HG03457 (cell line): ENCODE data around the gene SYNC.

ENCODE experiments used
- ATAC-seq: cut with Tn5 transposase; IDR thresholded peaks from one replicate; pipeline ENCODE4 v1.9.1; 2021; ENCODE audit warnings: moderate number of reproducible peaks; ENCODE audit not compliant: unreplicated experiment

The SYNC gene

GRCh38 chr1:32702599-32703478, at the start of gene SYNC:
TSS of gene SYNC (minus strand) at chr1:32702770. CDS start at chr1:32702660, 110 bp downstream.
- ATAC-seq, result no peak

GRCh38 chr1:32749771-32750170, 47.2 kb upstream of the SYNC start:
- no peak for ATAC-seq

- no peak for ATAC-seq
These were observed 46.8 kb upstream of the SYNC start for GRCh38 chr1:32749332-32749731.

- no peak for ATAC-seq
These were observed 46.4 kb upstream of the SYNC start for GRCh38 chr1:32748926-32749325.

- no peak for ATAC-seq
These were observed 45.8 kb upstream of the SYNC start for GRCh38 chr1:32748348-32748747.

GRCh38 chr1:32746130-32746529, 43.6 kb upstream of the SYNC start:
- no peak for ATAC-seq

GRCh38 chr1:32744071-32744425, 41.5 kb upstream of the SYNC start:
- ATAC-seq, result no peak

GRCh38 chr1:32743380-32744070, 41.0 kb upstream of the SYNC start:
- no peak for ATAC-seq

GRCh38 chr1:32742956-32743355, 40.4 kb upstream of the SYNC start:
- ATAC-seq, result no peak

GRCh38 chr1:32742199-32742947, 39.8 kb upstream of the SYNC start:
- ATAC-seq, result no peak

- no peak for ATAC-seq
These were observed 39.0 kb upstream of the SYNC start for GRCh38 chr1:32741413-32742198.

GRCh38 chr1:32741059-32741412, 38.5 kb upstream of the SYNC start:
- ATAC-seq, result no peak

- no peak for ATAC-seq
These were observed 34.5 kb upstream of the SYNC start for GRCh38 chr1:32736812-32737791.

GRCh38 chr1:32733582-32734321, 31.2 kb upstream of the SYNC start:
- no peak for ATAC-seq

- ATAC-seq, result no peak
These were observed 26.9 kb upstream of the SYNC start for GRCh38 chr1:32729254-32730046.

- no peak for ATAC-seq
These were observed 26.0 kb upstream of the SYNC start for GRCh38 chr1:32728413-32729077.

GRCh38 chr1:32727876-32728275, 25.3 kb upstream of the SYNC start:
- no peak for ATAC-seq

GRCh38 chr1:32725615-32725982, 23.0 kb upstream of the SYNC start:
- no peak for ATAC-seq
